Adrenal gland (tissue), 12 donors: ENCODE measurements around the gene C1orf116. TPM values are rescaled to one million over a fixed set of nuclear protein-coding genes. Genes with fewer than 3 reads are reported as not detected.

Experiments used
- DNase-seq, 7 donors: peaks; one replicate each; pipeline ENCODE4 v3.0.0-alpha.2; 2019 to 2020
- H3K27ac ChIP-seq, 5 donors: fragments of 200-600 bp; sonication (generic) in 4 of 5; 1 replicate in 3 of 5; 2 replicates in 2 of 5; pipeline versions ENCODE4 v1.5.1 to v1.8.0; 2016 to 2020; ENCODE audit warnings: mild to moderate bottlenecking in 1 of 5
- H3K27me3 ChIP-seq: fragments of 200-600 bp; 2 replicates; pipeline ENCODE4 v1.8.0; 2021
- H3K36me3 ChIP-seq, 2 donors: fragments of 200-600 bp; replicated peaks in 1 of 2; 1 replicate in 1 of 2; 2 replicates in 1 of 2; pipeline versions ENCODE4 v1.5.1 to v1.8.0; 2018 to 2022
- H3K4me1 ChIP-seq, 2 donors: fragments of 200-600 bp; replicated peaks in 1 of 2; 1 replicate in 1 of 2; 2 replicates in 1 of 2; pipeline versions ENCODE4 v1.5.1 to v1.8.0; 2018 to 2021
- H3K4me3 ChIP-seq, 4 donors: fragments of 200-600 bp; sonication (generic) in 3 of 4; one replicate each; pipeline ENCODE4 v1.5.1; 2016 to 2018
- H3K9me3 ChIP-seq, 3 donors: fragments of 200-600 bp; sonication (generic) in 1 of 3; replicated peaks in 1 of 3; 1 replicate in 2 of 3; 2 replicates in 1 of 3; pipeline versions ENCODE4 v1.5.1 to v1.8.0; 2016 to 2021
- POLR2A ChIP-seq, 2 donors: fragments of 450-650 bp; IDR thresholded peaks; one replicate each; pipeline ENCODE4 v1.6.1; 2017; ENCODE audit warnings: antibody characterized with exemption in 2 of 2, mild to moderate bottlenecking in 2 of 2, moderate library complexity in 1 of 2
- WGBS, 4 donors: extraction: QIAGEN DNeasy Blood & Tissue Kit in 2 of 4; methylation state at CpG; one replicate each; pipeline versions ENCODE4 v1.1.5 to v1.1.7; 2013 to 2017; 5-methylcytosine and 5-hydroxymethylcytosine counted together
- intact Hi-C, 2 donors: fragments of 100-400 bp; cut with DNase I; formaldehyde crosslinking; loops; one replicate each; pipeline versions ENCODE4 v1.14.1 to v1.15.0; 2022 to 2023
- polyA plus RNA-seq, 3 donors: library from polyadenylated mRNA; stranded (reverse); fragments of 200-250 nt in 2 of 3; fragments of 350-450 nt in 1 of 3; fragmentation: Illumina TruSeq in 1 of 3; extraction: RNeasy Lipid Tissue Mini Kit (QIAGEN cat#74804) in 1 of 3; gene quantifications; one replicate each; pipeline ENCODE4 v1.2.3, GENCODE V29; 2013 to 2014
- total RNA-seq, 9 donors: library from RNA; depleted of rRNA in 4 of 9; stranded (reverse); fragments of >200 nt in 4 of 9; fragments of 120-200 nt in 1 of 9; fragmentation: NEBNext Ultra II Directional in 1 of 9; extraction: Animal tissue kit (Norgen Biotek cat#: 25700) in 1 of 9; gene quantifications; one replicate each; pipeline versions ENCODE4 v1.1.0 to v1.2.4, GENCODE V29; 2013 to 2023
- TF ChIP-seq, protein P1 (sequence below), 6 experiments: fragments of 450-650 bp in 4 of 6; fragments of 200-600 bp in 2 of 6; sonication (generic) in 1 of 6; IDR thresholded peaks; 1 replicate in 5 of 6; 2 replicates in 1 of 6; pipeline versions ENCODE4 v1.5.1 to v1.8.0; 2016 to 2021; ENCODE audit warnings: antibody characterized with exemption in 6 of 6, mild to moderate bottlenecking in 2 of 6, moderate library complexity in 1 of 6
- donor health status: healthy with polysubstance abuse.
- donor health status: Bipolar disorder and iron deficiency.
- donor health status: DM: yes; HTN: yes; CAD: no.
- donor health status: DM: no; HTN: no; CAD: no.
- donor health status: DM: no; HTN: no; CAD: no.
- donor health status: DM: yes; HTN: yes; CAD: no.

The C1orf116 gene
- total and polyA plus RNA-seq, 12 donors = 0.11 to 3.7 (median 0.96) TPM

DNA sequence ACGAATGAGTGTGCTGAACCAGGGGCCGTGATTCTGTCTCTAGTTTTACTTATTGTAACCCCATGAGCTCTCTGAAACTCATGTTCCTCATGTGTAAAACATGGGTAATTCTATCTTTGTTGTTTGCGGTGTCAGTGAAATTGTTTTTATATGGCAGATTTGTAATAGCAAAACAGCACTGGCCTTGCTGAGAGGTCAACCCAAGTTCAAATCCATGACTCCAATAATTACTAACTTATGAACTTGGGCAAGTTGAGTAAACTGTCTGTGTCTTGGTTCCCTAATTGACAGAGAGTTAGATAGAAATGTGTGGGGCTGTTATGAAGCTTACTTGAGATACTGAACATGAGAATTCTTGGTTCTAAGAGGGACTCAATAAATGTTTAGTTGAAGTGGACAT is 17.8 kb downstream of the C1orf116 start:
- Histone ChIP-seq H3K9me3 (no peaks in the 10 kb centered on the region), H3K27me3 (no peaks in the 10 kb centered on the region), H3K36me3 (no peaks in the 10 kb centered on the region), H3K27ac (no peak overlapping the region), H3K4me1 (no peaks in the 10 kb centered on the region), H3K4me3 (no peak overlapping the region)
- no peak for DNase-seq
- 84 to 95% (median 87%) methylated on average over 3 of the region's 3 CpGs for WGBS, 4 donors
- no peak for TF ChIP-seq POLR2A (IDR thresholded peaks at IDR 0.05)
- TF ChIP-seq, protein P1, sequence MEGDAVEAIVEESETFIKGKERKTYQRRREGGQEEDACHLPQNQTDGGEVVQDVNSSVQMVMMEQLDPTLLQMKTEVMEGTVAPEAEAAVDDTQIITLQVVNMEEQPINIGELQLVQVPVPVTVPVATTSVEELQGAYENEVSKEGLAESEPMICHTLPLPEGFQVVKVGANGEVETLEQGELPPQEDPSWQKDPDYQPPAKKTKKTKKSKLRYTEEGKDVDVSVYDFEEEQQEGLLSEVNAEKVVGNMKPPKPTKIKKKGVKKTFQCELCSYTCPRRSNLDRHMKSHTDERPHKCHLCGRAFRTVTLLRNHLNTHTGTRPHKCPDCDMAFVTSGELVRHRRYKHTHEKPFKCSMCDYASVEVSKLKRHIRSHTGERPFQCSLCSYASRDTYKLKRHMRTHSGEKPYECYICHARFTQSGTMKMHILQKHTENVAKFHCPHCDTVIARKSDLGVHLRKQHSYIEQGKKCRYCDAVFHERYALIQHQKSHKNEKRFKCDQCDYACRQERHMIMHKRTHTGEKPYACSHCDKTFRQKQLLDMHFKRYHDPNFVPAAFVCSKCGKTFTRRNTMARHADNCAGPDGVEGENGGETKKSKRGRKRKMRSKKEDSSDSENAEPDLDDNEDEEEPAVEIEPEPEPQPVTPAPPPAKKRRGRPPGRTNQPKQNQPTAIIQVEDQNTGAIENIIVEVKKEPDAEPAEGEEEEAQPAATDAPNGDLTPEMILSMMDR (IDR thresholded peaks at IDR 0.05) = no peak
- intact Hi-C loops = no loop called here

DNA sequence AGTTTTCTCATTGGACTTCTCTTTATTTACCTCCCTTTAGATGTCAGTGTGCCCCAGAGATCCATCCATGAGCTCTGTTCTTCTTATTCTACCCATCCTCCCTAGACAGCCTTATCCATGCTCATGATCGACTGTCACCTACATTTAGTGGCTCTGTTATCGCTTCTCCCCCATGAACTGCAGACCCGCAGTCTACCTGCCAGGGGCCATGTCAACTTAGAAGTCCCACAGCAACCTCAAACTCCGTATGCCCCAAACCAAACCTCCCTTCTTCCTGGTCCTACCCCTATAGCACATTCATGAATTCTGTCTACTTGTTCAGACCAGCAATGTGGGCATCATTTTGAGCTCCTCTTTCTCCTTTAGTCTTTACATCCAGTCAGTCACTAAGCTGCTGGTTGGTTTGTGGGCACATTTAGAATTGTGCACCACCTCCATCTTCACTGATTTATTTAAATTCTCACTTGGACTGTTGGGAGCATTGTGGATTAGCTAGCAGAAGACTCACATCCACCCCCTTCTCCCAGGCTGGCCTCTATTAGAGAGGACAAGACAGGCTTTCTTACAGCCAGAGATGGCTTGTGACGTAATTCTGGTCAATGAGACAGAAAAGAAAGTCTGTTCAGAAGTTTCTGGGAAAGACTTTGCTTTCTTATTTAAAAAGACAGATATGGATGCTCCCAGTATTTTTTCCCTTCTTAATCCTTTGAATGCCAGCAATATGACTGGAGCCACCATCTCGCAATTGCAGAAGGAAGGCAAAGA is 19.1 kb downstream of the C1orf116 start:
- H3K9me3 ChIP-seq = no peaks in the 10 kb centered on the region
- no peak for TF ChIP-seq POLR2A (IDR thresholded peaks at IDR 0.05)
- TF ChIP-seq, protein P1 (IDR thresholded peaks at IDR 0.05) = no peak
- 69 to 93% (median 80%) methylated on average over 6 of the region's 6 CpGs for WGBS, 4 donors
- no peaks in the 10 kb centered on the region for H3K27me3 ChIP-seq
- H3K27ac ChIP-seq = no peak overlapping the region
- no peaks in the 10 kb centered on the region for H3K36me3 ChIP-seq
- intact Hi-C loops = no loop called here
- no peak overlapping the region for H3K4me3 ChIP-seq
- no peaks in the 10 kb centered on the region for H3K4me1 ChIP-seq
- no peak for DNase-seq

DNA sequence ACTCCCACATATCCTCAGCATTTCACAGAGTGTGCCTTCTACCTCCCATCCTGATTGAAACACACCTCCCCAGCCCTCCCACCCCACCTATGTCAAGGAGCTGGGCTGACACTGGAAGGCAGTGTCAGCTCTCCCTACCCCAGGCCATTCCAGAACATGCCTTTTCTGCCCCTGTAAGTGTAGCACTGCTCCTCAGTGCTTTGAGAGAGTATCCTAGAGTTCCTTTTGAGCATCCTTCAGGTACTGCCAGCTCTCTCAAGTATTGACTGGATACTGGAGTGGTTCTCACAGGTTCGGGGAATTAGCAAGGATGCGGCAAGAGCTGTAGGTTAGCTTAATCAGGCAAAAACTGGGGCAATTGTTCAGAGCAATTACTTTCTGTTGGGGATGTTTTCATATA is 21.8 kb downstream of the C1orf116 start:
- DNase-seq = no peak
- Histone ChIP-seq H3K36me3 (no peaks in the 10 kb centered on the region), H3K4me3 (no peak overlapping the region), H3K9me3 (no peaks in the 10 kb centered on the region), H3K27me3 (no peaks in the 10 kb centered on the region), H3K4me1 (no peaks in the 10 kb centered on the region), H3K27ac (no peak overlapping the region)
- TF ChIP-seq, protein P1 (IDR thresholded peaks at IDR 0.05) = no peak
- no peak for TF ChIP-seq POLR2A (IDR thresholded peaks at IDR 0.05)
- WGBS, 4 donors = 94 to 97% (median 95%) methylated on average over 2 of the region's 2 CpGs
- intact Hi-C loops = no loop called here

DNA sequence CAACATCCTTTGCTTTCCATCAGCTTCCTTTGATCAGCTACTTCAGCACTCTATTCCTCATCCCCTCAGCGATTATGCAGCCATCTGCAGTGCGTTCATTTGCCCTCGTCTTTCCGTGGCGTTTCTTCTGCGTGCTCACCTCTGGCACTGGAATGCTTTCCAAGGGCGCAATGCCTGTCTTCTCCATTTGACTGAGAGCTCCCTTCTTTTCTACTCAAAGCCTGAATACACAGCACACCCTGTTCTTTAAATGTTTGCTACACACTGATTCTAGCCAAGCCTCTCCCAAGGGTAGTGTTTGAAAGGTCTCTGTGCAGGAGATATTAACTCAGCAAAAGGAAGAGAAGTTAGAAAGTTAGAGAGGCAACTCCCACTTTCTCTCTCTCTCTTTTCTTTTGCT is 22.6 kb downstream of the C1orf116 start:
- WGBS, 4 donors = 78 to 88% (median 87%) methylated on average over 7 of the region's 7 CpGs
- no peak overlapping the region for H3K27ac ChIP-seq
- no peak for DNase-seq
- TF ChIP-seq, protein P1 (IDR thresholded peaks at IDR 0.05) = no peak
- no peak for TF ChIP-seq POLR2A (IDR thresholded peaks at IDR 0.05)
- intact Hi-C loops = no loop called here
- no peaks in the 10 kb centered on the region for H3K9me3 ChIP-seq
- H3K36me3 ChIP-seq = no peaks in the 10 kb centered on the region
- no peaks in the 10 kb centered on the region for H3K4me1 ChIP-seq
- H3K4me3 ChIP-seq = no peak overlapping the region
- H3K27me3 ChIP-seq = no peaks in the 10 kb centered on the region
